ENCODE results near the gene TFR2. TPM values are rescaled to one million over a fixed set of nuclear protein-coding genes. Genes with fewer than 3 reads are reported as not detected.

Gene TFR2
- total RNA-seq, 4 donors from 2014 or later: 0.60 to 0.68 (median 0.64) TPM; not detected in 1

DNA sequence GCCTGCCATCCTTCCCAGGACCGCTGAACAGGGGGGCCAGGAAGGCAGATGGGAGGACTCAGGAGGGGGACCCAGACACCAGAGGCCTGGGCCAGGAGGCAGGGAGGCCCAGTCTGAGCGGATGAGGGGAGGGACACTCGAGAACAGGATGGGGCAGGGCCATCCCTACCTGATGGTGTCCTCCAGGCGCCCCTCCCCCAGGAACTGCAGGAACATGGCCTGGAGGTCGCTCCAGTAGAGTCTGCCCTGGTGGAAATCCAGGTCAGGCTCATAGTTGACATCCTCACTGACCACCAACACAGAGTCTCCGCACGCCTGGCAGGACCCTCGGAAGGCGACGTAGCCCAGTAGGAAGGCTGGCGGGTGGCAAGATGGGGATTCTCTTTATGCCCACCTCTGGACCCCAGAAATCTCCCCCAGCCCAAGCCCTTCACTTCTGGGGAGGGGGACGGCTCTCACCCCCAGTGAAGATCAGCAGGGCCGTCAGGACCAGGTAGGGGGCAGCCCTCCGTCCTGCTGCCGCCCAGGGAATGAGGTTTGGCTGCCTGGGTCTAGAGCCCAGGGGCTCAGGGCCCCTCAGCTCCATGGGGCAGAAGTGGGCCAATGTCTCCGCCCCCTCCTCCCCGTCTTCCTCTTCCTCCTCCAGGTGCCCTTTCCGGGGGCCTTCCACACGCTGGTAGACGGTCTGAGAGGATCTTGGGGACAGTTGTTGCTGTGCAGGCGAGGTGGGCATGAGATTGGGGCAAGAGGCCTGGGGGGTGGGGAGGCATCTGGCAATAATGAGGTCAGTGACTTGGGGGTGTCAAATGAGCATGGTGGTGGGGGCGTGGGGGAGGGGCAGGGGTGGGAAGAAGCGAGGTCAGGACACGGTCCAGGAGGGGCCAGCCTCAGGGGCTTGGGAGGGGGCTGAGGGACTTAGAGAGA is 573 bp downstream of the TFR2 start:
- Histone ChIP-seq H3K27me3 (peaks cover 21% of the 10 kb centered on the region), H3K27ac (no peak overlapping the region), H3K4me3 (no peak overlapping the region), H3K9me3 (no peaks in the 10 kb centered on the region), H3K36me3 (no peaks in the 10 kb centered on the region), H3K4me1 (no peaks in the 10 kb centered on the region)
- intact Hi-C loops (cut with DNase I; ENCODE audit: low total_unique reads) (no loop called here), in situ Hi-C loops (cut with MboI; ENCODE audit: low pct_ligation_motif_present in 1 of 4, low pct_unique_long_range_greater_than_20kb in 1 of 4, low sequenced_read_pairs in 3 of 4) (no loop called here)
- no peak for TF ChIP-seq EP300 (IDR thresholded peaks at IDR 0.05; ENCODE audit: low read depth)
- TF ChIP-seq POLR2A (IDR thresholded peaks at IDR 0.05): no peak
- no peak for TF ChIP-seq POLR2AphosphoS5 (IDR thresholded peaks at IDR 0.05)
- TF ChIP-seq, protein P1, sequence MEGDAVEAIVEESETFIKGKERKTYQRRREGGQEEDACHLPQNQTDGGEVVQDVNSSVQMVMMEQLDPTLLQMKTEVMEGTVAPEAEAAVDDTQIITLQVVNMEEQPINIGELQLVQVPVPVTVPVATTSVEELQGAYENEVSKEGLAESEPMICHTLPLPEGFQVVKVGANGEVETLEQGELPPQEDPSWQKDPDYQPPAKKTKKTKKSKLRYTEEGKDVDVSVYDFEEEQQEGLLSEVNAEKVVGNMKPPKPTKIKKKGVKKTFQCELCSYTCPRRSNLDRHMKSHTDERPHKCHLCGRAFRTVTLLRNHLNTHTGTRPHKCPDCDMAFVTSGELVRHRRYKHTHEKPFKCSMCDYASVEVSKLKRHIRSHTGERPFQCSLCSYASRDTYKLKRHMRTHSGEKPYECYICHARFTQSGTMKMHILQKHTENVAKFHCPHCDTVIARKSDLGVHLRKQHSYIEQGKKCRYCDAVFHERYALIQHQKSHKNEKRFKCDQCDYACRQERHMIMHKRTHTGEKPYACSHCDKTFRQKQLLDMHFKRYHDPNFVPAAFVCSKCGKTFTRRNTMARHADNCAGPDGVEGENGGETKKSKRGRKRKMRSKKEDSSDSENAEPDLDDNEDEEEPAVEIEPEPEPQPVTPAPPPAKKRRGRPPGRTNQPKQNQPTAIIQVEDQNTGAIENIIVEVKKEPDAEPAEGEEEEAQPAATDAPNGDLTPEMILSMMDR (IDR thresholded peaks at IDR 0.05): no peak
- 40 to 73% methylated on average over 2 to 22 of the region's 24 CpGs for whole genome bisulfite sequencing, 2 donors (ENCODE audit: low coverage in 1 of 2)
- no peak for DNase-seq

DNA sequence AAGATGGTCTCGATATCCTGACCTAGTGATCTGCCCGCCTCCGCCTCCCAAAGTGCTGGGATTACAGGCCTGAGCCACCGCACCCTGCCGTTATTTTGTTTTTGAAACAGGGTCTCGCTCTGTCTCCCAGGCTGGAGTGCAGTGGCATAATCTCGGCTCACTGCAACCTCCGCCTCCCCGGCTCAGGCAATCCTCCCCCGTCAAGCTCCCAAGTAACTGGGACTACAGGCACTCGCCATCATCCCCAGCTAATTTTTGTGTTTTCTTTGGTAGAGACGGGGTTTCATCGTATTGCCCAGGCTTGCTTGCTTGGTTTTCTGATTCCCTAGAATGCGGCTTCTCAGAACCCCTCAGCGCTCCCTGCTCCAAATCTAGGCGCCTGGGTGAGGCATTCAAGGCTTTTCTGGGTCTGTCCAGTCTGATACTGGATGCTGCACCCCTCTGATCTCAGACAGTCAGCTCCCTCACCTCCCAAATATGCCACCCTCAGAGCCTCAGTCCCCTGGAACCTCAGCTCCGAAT is 1.3 kb downstream of the TFR2 start:
- in situ Hi-C loops (cut with MboI; ENCODE audit: low pct_ligation_motif_present in 1 of 4, low pct_unique_long_range_greater_than_20kb in 1 of 4, low sequenced_read_pairs in 3 of 4) (no loop called here), intact Hi-C loops (cut with DNase I; ENCODE audit: low total_unique reads) (no loop called here)
- peaks cover 21% of the 10 kb centered on the region for H3K27me3 ChIP-seq
- no peaks in the 10 kb centered on the region for H3K36me3 ChIP-seq
- H3K27ac ChIP-seq: no peak overlapping the region
- WGBS, 2 donors (ENCODE audit: low coverage in 1 of 2): 86% methylated on average over 17 of the region's 17 CpGs; no CpG with 5 or more reads in 1 of the 2 donors
- H3K4me3 ChIP-seq: no peak overlapping the region
- no peaks in the 10 kb centered on the region for H3K9me3 ChIP-seq
- TF ChIP-seq EP300 (IDR thresholded peaks at IDR 0.05; ENCODE audit: low read depth) (no peak), POLR2A (IDR thresholded peaks at IDR 0.05) (no peak), POLR2AphosphoS5 (IDR thresholded peaks at IDR 0.05) (no peak)
- TF ChIP-seq, protein P1 (IDR thresholded peaks at IDR 0.05): no peak
- H3K4me1 ChIP-seq: no peaks in the 10 kb centered on the region
- no peak for DNase-seq

DNA sequence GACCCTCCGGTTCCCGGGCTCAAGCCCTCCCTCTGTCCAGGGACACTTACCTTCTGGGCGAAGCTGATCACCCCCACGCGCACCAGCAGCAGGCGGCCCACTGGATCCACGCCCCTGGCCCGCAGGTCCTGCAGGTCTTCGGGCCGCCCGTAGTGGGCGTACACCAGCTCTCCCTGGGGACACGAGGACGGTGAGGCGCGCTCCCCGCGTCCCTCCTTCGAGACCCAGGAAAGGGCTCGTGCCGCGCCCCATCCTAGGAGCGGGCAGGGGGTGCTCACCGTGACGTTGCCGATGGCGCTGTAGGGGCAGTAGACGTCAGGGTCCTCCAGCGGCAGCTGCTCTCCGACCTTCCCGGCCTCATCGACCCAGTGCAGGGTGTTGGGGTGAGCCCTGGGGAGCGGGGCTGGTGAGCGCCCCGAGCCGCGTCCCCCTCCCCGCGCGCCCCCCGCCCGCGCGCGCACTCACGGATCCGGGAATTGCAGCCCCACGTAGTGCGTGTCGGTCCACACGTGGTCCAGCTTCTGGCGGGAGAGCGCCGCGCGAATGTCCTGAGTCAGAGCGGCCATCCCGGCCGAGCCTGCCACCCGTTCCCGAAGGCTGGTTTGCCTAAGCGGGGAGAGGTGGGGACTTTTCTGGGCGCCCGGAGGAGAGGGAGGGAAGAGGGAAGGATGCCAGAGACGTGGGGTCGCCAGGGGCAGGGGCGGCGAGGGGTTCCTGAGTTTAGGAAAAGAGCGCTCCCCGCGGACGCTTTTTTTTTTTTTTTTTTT is 8.2 kb downstream of the TFR2 start:
- Histone ChIP-seq H3K9me3 (no peaks in the 10 kb centered on the region), H3K27ac (peak overlapping the region in 2 of 4 donors; percentile 13 to 33), H3K4me1 (peaks cover 0 to 10% (median 8%) of the 10 kb centered on the region in 4 donors), H3K27me3 (peaks cover 7% of the 10 kb centered on the region), H3K36me3 (no peaks in the 10 kb centered on the region), H3K4me3 (peak overlapping the region; percentile 22 to 59 (median 48))
- 0 to 4% methylated on average over 1 to 36 of the region's 72 CpGs for WGBS, 2 donors (ENCODE audit: low coverage in 1 of 2)
- in situ Hi-C loops (cut with MboI; ENCODE audit: low pct_ligation_motif_present in 1 of 4, low pct_unique_long_range_greater_than_20kb in 1 of 4, low sequenced_read_pairs in 3 of 4): no loop called here
- intact Hi-C loops (cut with DNase I; ENCODE audit: low total_unique reads): no loop called here
- TF ChIP-seq POLR2A (IDR thresholded peaks at IDR 0.05): no peak
- TF ChIP-seq EP300 (IDR thresholded peaks at IDR 0.05; ENCODE audit: low read depth): no peak
- TF ChIP-seq, protein P1 (IDR thresholded peaks at IDR 0.05): peak in 4 of 5 experiments; percentile 31 to 44 (median 38)
- peak; percentile 72 for DNase-seq

DNA sequence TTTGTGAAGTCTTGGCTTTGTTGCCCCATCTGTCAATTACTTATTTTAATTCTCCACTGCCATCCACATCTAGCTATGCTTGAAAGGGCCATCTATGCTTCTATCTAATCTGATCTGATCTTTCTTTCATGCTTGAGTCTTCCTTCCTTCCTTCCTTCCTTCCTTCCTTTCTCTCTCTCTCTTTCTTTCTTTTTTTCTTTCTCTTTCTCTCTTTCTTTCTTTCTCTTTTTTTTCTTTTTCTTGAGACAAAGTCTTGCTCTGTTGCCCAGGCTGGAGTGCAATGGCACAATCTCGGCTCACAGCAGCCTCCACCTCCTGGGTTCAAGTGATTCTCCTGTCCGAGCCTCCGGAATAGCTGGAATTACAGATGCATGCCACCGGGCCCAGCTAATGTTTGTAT is 11.3 kb downstream of the TFR2 start:
- peaks cover 7% of the 10 kb centered on the region for H3K27me3 ChIP-seq
- in situ Hi-C loops (cut with MboI; ENCODE audit: low pct_ligation_motif_present in 1 of 4, low pct_unique_long_range_greater_than_20kb in 1 of 4, low sequenced_read_pairs in 3 of 4): no loop called here
- WGBS, 2 donors (ENCODE audit: low coverage in 1 of 2): 87 to 94% methylated on average over 3 to 4 of the region's 4 CpGs

More for the DNA sequence above, 11.3 kb downstream of the TFR2 start:
- peaks cover 3 to 21% (median 16%) of the 10 kb centered on the region in 4 donors for H3K4me1 ChIP-seq
- no peaks in the 10 kb centered on the region for H3K9me3 ChIP-seq
- H3K36me3 ChIP-seq: no peaks in the 10 kb centered on the region
- DNase-seq: no peak
- H3K27ac ChIP-seq: no peak overlapping the region
- no peak for TF ChIP-seq EP300 (IDR thresholded peaks at IDR 0.05; ENCODE audit: low read depth)
- TF ChIP-seq, protein P1 (IDR thresholded peaks at IDR 0.05): no peak
- TF ChIP-seq POLR2A (IDR thresholded peaks at IDR 0.05): no peak
- TF ChIP-seq POLR2AphosphoS5 (IDR thresholded peaks at IDR 0.05): no peak
- H3K4me3 ChIP-seq: no peak overlapping the region
- intact Hi-C loops (cut with DNase I; ENCODE audit: low total_unique reads): no loop called here
